CD4-positive, alpha-beta T cell treated with Interleukin-21 for 1 hour (primary cell): Measurements from ENCODE around the gene TPM2.

ENCODE experiments used
- DNase-seq: peaks from one replicate; pipeline ENCODE4 v3.0.0-alpha.2; 2020

Gene TPM2

GRCh38 chr9:35689542-35690293 is at the start of gene TPM2:
TPM2 (minus strand) TSS chr9:35689925; CDS start chr9:35689817, 108 bp downstream.
- DNase-seq: no peak

- no peak for DNase-seq
Observed at GRCh38 chr9:35738924-35739323, 49.2 kb upstream of the TPM2 start.

GRCh38 chr9:35738186-35738585 is 48.5 kb upstream of the TPM2 start:
- DNase-seq: no peak

GRCh38 chr9:35737143-35737542 is 47.4 kb upstream of the TPM2 start:
- no peak for DNase-seq

- DNase-seq: peak; percentile 82
Observed at GRCh38 chr9:35736201-35736633, 46.5 kb upstream of the TPM2 start.

- DNase-seq: no peak
Observed at GRCh38 chr9:35734096-35734495, 44.4 kb upstream of the TPM2 start.

GRCh38 chr9:35732800-35733541 is 43.2 kb upstream of the TPM2 start:
- peak; percentile 43 for DNase-seq

GRCh38 chr9:35732185-35732799 is 42.6 kb upstream of the TPM2 start, which contains the start of the genes CREB3 and TLN1:
CREB3 (plus strand) TSS chr9:35732666; CDS start chr9:35732773, 107 bp downstream.
TLN1 (minus strand) TSS chr9:35732195; CDS start chr9:35725694, 6,501 bp downstream.
- DNase-seq: peak; percentile 98

- no peak for DNase-seq
Observed at GRCh38 chr9:35731415-35732184, 41.9 kb upstream of the TPM2 start.

- DNase-seq: no peak
Observed at GRCh38 chr9:35730486-35730854, 40.7 kb upstream of the TPM2 start.

- peak; percentile 56 for DNase-seq
Observed at GRCh38 chr9:35729700-35730485, 40.2 kb upstream of the TPM2 start.

GRCh38 chr9:35729101-35729500 is 39.4 kb upstream of the TPM2 start:
- DNase-seq: no peak

- DNase-seq: peak; percentile 47
Observed at GRCh38 chr9:35728041-35728971, 38.6 kb upstream of the TPM2 start.

- DNase-seq: no peak
Observed at GRCh38 chr9:35727676-35728040, 37.9 kb upstream of the TPM2 start.

GRCh38 chr9:35726931-35727330 is 37.2 kb upstream of the TPM2 start:
- DNase-seq: peak; percentile 36

- no peak for DNase-seq
Observed at GRCh38 chr9:35725362-35725761, 35.6 kb upstream of the TPM2 start.

- no peak for DNase-seq
Observed at GRCh38 chr9:35723908-35724307, 34.2 kb upstream of the TPM2 start.

- no peak for DNase-seq
Observed at GRCh38 chr9:35723426-35723825, 33.7 kb upstream of the TPM2 start.

GRCh38 chr9:35719546-35719945 is 29.8 kb upstream of the TPM2 start:
- no peak for DNase-seq

GRCh38 chr9:35718721-35719511 is 29.2 kb upstream of the TPM2 start:
- no peak for DNase-seq
